Anterior cingulate cortex (tissue), 58 donors: ENCODE measurements around the gene TEKT1.
"Not testable (repeated sequence)": the region's sequence is repeated elsewhere in the genome, so short reads cannot be mapped to it uniquely, and the experiment has no call there.

Experiments
- DNase-seq, 58 donors: peaks; one replicate each; lab custom pipeline; 2025; lab: John Stamatoyannopoulos, UW

TEKT1 gene

GRCh38 chr17:6831661-6832263 is at the start of gene TEKT1:
Gene TEKT1, minus strand, starts transcription at chr17:6831729. Its CDS starts 1,353 bp downstream, at chr17:6830376.
- DNase-seq: peak in 54 of 58 donors; percentile 7 to 88 (median 54)

DNA sequence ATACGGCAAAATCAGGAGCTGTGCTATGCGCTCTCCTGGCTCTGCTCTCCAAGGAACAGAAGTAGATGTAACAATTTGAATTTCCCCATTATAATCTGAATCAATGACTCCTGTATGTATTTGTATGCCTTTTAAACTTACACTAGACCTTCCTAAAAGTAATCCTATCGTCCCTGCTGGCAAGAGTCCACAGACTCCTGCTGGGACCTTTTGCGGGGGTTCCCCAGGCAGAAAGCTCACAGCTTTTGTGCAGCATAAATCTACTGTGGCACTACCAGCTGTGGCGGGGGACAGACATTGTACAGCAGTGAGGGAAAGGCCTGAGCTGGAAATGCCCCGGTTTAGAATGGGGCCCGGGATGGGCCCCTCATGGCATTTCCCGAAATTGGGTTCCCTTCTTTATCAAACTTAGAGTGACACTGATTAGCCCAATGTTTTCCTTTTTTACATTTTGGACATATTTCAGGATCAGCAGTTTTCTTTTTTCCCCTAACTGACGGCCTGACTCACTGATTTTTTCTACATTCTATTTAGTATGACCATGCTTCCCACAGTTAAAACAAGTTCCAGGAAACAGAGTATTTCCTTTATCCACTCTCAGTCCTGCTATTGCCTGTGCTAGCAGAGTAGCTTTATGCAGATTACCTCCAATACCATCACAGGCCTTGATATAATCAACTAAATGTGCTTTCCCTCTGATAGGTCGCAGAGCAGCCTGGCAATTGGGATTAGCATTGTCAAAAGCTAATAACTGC is 47.9 kb upstream of the TEKT1 start:
- DNase-seq: not testable (repeated sequence)

DNA sequence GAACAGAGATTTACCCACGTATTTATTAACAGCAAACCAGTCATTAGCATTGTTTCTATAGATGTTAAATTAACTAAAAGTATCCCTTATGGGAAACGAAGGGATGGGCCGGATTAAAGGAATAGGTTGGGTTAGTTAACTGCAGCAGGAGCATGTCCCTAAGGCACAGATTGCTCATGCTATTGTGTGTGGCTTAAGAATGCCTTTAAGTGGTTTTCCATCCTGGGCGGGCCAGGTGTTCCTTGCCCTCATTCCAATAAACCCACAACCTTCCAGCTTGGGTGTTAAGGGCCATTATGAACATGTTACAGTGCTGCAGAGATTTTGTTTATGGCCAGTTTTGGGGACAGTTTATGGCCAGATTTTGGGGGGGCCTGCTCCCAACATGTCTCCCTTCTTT is 43.7 kb upstream of the TEKT1 start:
- DNase-seq: not testable (repeated sequence)

DNA sequence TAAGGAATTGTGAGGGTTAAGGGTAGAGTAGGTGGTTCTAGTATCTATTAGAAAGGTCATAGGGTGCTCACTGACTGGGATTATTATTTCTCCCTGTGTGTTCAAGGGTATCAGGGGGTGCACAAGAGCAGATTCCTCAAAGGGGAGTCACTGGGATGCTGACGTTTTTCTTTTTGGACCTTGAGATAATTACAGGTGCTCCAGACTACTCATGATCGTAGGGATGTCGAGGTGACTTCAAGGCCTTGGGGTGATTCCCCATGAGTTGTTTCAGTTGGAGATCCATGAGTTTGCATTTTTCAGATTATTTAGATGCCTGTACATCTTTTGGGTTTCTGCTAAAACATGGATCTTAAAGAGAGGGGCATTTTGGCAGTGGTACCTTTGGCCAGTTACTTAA is 41.4 kb upstream of the TEKT1 start:
- no peak for DNase-seq

GRCh38 chr17:6870841-6871240 is 39.3 kb upstream of the TEKT1 start:
- no peak for DNase-seq

- no peak for DNase-seq
These were observed 37.1 kb upstream of the TEKT1 start for GRCh38 chr17:6868582-6868981.

DNA sequence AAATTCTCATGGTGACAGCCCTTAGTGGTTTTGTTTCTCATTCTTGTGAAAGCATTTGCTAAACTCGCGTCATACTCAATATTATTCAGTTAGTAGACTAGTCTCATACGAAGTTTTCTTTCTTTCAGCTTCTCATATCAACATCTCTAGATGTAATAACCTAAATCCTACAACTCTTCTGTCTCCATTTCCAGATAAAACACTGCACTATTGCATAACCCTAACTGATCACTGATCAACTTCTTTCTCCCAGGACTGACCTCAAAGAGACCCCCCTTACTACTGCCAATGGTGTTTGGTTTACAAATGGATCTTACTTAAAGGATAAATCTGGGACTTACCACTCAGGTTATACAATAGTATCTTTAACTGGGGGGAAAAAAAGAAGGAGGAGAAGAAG is 36.3 kb upstream of the TEKT1 start:
- no peak for DNase-seq

DNA sequence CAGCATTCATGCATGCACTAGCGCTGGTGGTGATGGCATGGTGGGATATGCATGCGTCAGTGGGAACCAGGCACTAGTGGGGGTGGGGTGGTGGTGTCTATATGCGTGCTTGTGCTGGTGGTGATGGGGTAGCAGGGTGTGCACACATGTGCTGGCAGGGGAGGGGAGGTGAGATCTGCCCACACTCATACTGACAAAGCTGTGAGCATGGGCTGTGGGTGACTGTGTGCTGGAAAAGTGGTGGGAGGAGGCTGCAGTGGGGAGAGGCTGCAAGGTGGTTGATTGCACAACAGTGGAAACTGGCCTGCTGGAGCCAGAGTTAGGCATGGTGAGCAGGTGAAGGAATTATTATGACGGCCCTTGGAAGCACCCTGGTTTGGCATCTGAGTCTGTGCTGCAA is 31.3 kb upstream of the TEKT1 start:
- peak in 1 of 58 donors; percentile 6 for DNase-seq

DNA sequence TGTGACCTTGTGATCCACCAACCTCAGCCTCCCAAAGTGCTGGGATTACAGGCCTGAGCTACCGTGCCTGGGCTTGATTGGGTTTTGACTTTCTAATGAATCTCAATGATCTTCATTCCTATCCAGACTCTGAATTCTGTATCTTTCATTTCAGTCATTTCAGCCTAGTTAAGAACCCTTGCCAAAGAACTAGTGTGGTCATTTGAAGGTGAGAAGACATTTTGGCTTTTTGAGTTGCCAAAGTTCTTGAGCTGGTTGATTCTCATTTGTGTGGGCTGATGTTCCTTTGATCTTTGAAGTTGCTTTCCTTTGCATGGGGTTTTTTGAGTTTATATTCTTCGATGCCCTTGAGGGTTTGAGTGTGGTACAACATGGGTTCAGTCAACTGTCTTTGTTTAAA is 30.6 kb upstream of the TEKT1 start:
- no peak for DNase-seq

- no peak for DNase-seq
These were observed 26.4 kb upstream of the TEKT1 start for GRCh38 chr17:6857904-6858303.

DNA sequence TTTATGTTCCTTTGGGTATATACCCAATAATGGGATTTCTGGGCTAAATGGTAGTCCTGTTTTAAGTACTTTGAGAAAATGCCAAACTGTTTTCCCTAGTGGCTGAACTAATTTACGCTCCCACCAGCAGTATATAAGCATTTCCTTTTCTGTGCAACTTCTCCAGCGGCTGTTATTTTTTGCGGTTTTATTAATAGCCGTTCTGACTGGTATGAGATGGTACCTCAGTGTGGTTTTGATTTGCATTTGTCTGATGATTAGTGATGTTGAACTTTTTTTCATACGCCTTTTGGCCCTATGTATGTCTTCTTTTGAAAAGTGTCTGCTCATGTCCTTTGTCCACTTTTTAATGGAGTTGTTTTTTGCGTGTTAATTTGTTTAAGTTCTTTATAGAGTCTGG is 25.8 kb upstream of the TEKT1 start:
- DNase-seq: no peak

- no peak for DNase-seq
These were observed 24.5 kb upstream of the TEKT1 start for GRCh38 chr17:6856051-6856450.

DNA sequence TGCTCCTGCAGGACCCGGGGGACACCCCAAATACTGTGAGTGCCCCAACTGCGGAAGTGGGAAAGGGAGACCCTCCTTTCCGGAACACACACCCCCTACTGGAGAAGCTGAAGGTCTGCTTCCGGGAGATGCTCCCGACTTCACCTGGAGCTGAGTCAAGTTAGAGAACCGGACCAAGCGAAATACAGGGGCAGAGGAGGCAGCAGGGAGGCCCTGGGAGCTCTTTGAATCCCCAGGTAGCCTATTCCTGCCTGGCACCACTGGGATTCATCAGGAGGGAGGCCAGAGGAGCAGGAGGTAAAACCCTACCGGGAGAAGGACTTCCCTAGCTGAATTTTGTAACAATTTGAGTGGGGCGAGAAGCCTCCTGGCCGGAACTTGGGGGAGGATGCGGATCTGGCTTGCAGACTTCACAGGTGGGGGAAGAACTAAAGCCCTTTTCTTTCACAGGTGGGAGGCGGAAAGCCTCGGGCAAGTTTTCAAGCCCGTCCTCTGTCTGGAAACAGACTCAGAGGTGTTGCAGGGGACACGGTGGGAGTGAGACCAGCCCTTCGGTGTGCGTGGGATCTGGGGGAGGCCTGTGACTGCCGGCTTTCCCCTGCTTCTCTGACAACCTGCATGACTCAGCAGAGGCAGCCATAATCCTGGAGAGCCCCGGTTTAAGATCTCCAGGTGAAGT is 22.4 kb upstream of the TEKT1 start:
- DNase-seq: peak in 9 of 58 donors; percentile 1 to 23 (median 14)

DNA sequence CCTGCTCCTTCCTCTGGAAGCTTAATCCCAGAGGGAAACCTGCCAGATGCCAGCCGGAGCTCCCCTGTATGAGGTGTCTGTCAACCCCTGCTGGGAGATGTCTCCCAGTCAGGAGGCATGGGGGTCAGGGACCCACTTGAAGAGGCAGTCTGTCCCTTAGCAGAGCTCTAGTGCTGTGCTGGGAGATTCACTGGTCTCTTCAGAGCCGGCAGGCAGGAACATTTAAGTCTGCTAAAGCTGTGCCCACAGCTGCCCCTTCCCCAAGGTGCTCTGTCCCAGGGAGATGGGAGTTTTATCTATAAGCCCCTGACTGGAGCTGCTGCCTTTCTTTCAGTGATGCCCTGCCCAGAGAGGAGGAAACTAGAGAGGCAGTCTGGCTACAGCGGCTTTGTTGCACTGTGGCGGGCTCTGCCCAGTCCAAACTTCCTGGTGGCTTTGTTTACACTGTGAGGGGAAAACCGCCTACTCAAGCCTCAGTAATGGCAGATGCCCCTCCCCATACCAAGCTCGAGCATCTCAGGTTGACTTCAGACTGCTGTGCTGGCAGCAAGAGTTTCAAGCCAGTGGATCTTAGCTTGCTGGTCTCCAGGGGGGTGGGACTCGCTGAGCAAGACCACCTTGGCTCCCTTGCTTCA is 17.1 kb upstream of the TEKT1 start:
- not testable (repeated sequence) for DNase-seq

DNA sequence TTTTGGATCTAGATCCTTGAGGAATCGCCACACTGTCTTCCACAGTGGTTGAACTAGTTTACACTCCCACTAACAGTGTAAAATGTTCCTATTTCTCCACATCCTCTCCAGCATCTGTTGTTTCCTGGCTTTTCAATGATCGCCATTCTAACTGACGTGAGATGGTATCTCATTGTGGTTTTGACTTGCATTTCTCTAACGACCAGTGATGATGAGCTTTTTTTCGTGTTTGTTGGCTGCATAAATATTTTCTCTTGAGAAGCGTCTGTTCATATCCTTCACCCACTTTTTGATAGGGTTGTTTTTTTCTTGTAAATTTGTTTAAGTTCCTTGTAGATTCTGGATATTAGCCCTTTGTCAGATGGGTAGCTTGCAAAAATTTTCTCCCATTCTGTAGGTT is 14.6 kb upstream of the TEKT1 start:
- not testable (repeated sequence) for DNase-seq

GRCh38 chr17:6844406-6844805 is 12.9 kb upstream of the TEKT1 start:
- not testable (repeated sequence) for DNase-seq

GRCh38 chr17:6843241-6843880 is 11.8 kb upstream of the TEKT1 start:
- peak in 1 of 58 donors; percentile 21 for DNase-seq

DNA sequence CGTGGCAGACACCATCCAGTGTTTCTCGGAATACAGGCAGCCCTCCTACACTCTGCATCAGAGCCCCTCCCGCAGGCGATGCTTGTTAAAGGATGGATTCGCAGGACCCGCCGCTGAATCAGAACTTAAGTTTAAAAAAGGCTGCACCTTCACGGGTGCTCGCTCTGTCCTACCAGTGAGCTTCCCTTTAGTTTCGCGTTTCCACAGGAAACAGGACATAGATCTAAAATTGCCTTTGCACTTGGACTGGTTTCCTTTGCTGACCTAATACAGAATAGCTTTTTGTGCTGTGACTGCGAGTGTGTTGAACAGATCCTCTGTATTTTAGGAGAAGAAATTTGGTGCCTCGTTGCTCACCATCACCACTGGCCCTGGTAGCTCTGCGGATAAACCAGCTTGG is 10.2 kb upstream of the TEKT1 start:
- DNase-seq: not testable (repeated sequence)

DNA sequence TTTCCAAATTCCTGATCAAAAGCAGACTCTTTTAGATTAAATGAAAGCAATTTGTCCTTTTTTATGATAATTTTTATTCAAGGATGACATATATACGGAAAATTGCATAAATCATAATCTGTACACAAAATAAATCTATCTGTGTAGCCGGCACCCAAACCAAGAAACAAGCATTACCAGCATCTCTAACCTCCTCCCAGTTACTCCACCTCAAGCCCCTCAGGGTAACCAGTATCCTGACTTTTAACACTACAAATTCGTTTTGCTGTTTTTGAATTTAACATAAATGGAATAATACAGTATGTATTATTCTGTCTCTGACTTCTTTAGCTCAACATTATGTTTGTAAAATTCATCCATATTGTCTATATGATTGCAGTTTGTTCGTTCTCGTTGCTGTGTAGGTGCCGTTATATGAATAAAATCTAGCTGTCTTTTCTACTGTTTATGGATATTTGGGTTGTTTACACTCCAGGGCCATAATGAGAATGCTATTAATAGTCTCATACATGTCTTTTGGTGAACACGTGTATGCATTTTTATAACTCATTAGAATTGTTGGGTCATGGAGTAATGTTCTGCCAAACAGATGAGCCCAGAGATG is 1.0 kb downstream of the TEKT1 start:
- no peak for DNase-seq

GRCh38 chr17:6823011-6823442 is 8.5 kb downstream of the TEKT1 start:
- no peak for DNase-seq
